Activated T-helper 9 cell treated with anti-CD3 and anti-CD28 coated beads, Interleukin-2, amount 50 U/mL, for 16 hours (primary cell): ENCODE measurements around the gene CD163.
"Not testable (repeated sequence)": the region's sequence is repeated elsewhere in the genome, so short reads cannot be mapped to it uniquely, and the experiment has no call there.

Experiments used
- DNase-seq: peaks from one replicate; pipeline ENCODE4 v3.0.0-alpha.2; 2020; ENCODE audit warnings: low read depth

Gene CD163

GRCh38 chr12:7448099-7448498 is 55.5 kb downstream of the CD163 start:
- DNase-seq, result no peak

GRCh38 chr12:7444537-7444936 is 59.0 kb downstream of the CD163 start:
- no peak for DNase-seq

GRCh38 chr12:7444076-7444475 is 59.5 kb downstream of the CD163 start, which contains the start of gene CD163L1:
Gene CD163L1 (minus strand): TSS chr12:7444153. CDS start chr12:7444127, 26 bp downstream.
- DNase-seq, result no peak

GRCh38 chr12:7441216-7441615 is 62.4 kb downstream of the CD163 start:
- no peak for DNase-seq

GRCh38 chr12:7439579-7440505 is 63.7 kb downstream of the CD163 start:
- DNase-seq, result peak; percentile 33

- DNase-seq, result not testable (repeated sequence)
Measured at GRCh38 chr12:7438291-7438995, 65.1 kb downstream of the CD163 start.

GRCh38 chr12:7437494-7437893 is 66.1 kb downstream of the CD163 start:
- not testable (repeated sequence) for DNase-seq

GRCh38 chr12:7434670-7435069 is 68.9 kb downstream of the CD163 start:
- no peak for DNase-seq

- DNase-seq, result no peak
Measured at GRCh38 chr12:7433276-7433822, 70.2 kb downstream of the CD163 start.

GRCh38 chr12:7431993-7432685 is 71.4 kb downstream of the CD163 start:
- DNase-seq, result no peak
